SK-N-SH (cell line): ENCODE measurements around the gene CTNNB1. TPM values are rescaled to one million over a fixed set of nuclear protein-coding genes. Genes with fewer than 3 reads are reported as not detected.

Experiments
- CTCF ChIA-PET: fragments of 300-600, 350-600 bp; formaldehyde crosslinking; extraction: SDS; loops from one replicate; lab custom pipeline; 2021; lab: Yijun Ruan, JAX
- POLR2A ChIA-PET: fragments of 350-600 bp; sonication (Branson Sonifier 250); formaldehyde crosslinking; extraction: SDS; loops from one replicate; lab custom pipeline; 2020; ENCODE audit warnings: antibody characterized with exemption, inconsistent platforms; lab: Yijun Ruan, JAX
- DNase-seq: peaks from one replicate; pipeline ENCODE4 v3.0.0; 2012
- H2AFZ ChIP-seq: fragments of 200-600 bp; sonication (generic); 2 replicates; pipeline ENCODE4 v1.8.1; 2016; ENCODE audit warnings: antibody characterized with exemption, mild to moderate bottlenecking, low read depth
- H3F3A ChIP-seq: fragments of 200-600 bp; sonication (generic); replicated peaks from 2 replicates; pipeline ENCODE3; 2016; ENCODE audit warnings: antibody characterized with exemption, mild to moderate bottlenecking; ENCODE audit not compliant: insufficient read depth
- H3K27ac ChIP-seq, 2 experiments: fragments of 200-500 bp in 1 of 2; fragments of 200-600 bp in 1 of 2; sonication (Bioruptor generic) in 1 of 2; sonication (generic), shearing (Covaris generic) in 1 of 2; 2 replicates each; pipeline versions ENCODE4 v1.5.1 to v1.6.1; 2014 to 2016; ENCODE audit warnings: low read depth in 2 of 2, inconsistent platforms in 1 of 2, low read length in 1 of 2, mild to moderate bottlenecking in 1 of 2, mixed read lengths in 1 of 2
- H3K27me3 ChIP-seq: fragments of 200-600 bp; sonication (generic), shearing (Covaris generic); 2 replicates; pipeline ENCODE4 v1.6.1; 2016; ENCODE audit warnings: mixed run types; ENCODE audit not compliant: insufficient read depth
- H3K36me3 ChIP-seq, 2 experiments: fragments of 200-500 bp in 1 of 2; fragments of 200-600 bp in 1 of 2; sonication (Bioruptor generic) in 1 of 2; sonication (generic) in 1 of 2; replicated peaks in 1 of 2; 2 replicates each; pipeline versions ENCODE3 to v1.5.1; 2014 to 2016; ENCODE audit warnings: low read length in 1 of 2, mild to moderate bottlenecking in 1 of 2; ENCODE audit not compliant: insufficient read depth in 2 of 2, control insufficient read depth in 1 of 2
- H3K4me1 ChIP-seq, 2 experiments: fragments of 200-500 bp in 1 of 2; fragments of 200-600 bp in 1 of 2; sonication (Bioruptor generic) in 1 of 2; sonication (generic), shearing (Covaris generic) in 1 of 2; 2 replicates each; pipeline versions ENCODE4 v1.5.1 to v1.6.1; 2014 to 2016; ENCODE audit warnings: low read depth in 1 of 2, low read length in 1 of 2, mixed run types in 1 of 2; ENCODE audit not compliant: insufficient read depth in 2 of 2, control insufficient read depth in 1 of 2
- H3K4me2 ChIP-seq: fragments of 200-600 bp; sonication (generic), shearing (Covaris generic); 2 replicates; pipeline ENCODE4 v1.6.1; 2017; ENCODE audit warnings: mixed run types
- H3K4me3 ChIP-seq, 2 experiments: fragments of 200-500 bp in 1 of 2; fragments of 200-600 bp in 1 of 2; sonication (Bioruptor generic) in 1 of 2; sonication (generic), shearing (Covaris generic) in 1 of 2; 2 replicates each; pipeline versions ENCODE4 v1.5.1 to v1.8.1; 2014 to 2016; ENCODE audit warnings: low read depth in 2 of 2, inconsistent platforms in 1 of 2, low read length in 1 of 2, mild to moderate bottlenecking in 1 of 2, mixed read lengths in 1 of 2, moderate library complexity in 1 of 2
- H3K79me2 ChIP-seq: fragments of 200-600 bp; sonication (generic); 2 replicates; pipeline ENCODE4 v1.8.1; 2017; ENCODE audit warnings: mild to moderate bottlenecking; ENCODE audit not compliant: insufficient read depth
- H3K9ac ChIP-seq: fragments of 200-600 bp; sonication (generic); 2 replicates; pipeline ENCODE4 v1.6.1; 2017; ENCODE audit warnings: mixed run types
- H3K9me2 ChIP-seq: fragments of 200-600 bp; sonication (generic); 2 replicates; pipeline ENCODE4 v1.6.1; 2017; ENCODE audit warnings: mixed run types
- H3K9me3 ChIP-seq: fragments of 200-600 bp; sonication (generic); 2 replicates; pipeline ENCODE4 v1.6.1; 2017; ENCODE audit warnings: mixed run types, mild to moderate bottlenecking, moderate library complexity
- H4K20me1 ChIP-seq: fragments of 200-600 bp; sonication (generic); 2 replicates; pipeline ENCODE4 v1.6.1; 2017; ENCODE audit warnings: mild to moderate bottlenecking, mixed run types; ENCODE audit not compliant: insufficient read depth
- CTCF ChIP-seq: fragments of 200-600 bp; sonication (generic); IDR thresholded peaks from 2 replicates; pipeline ENCODE4 v1.6.1; 2017; ENCODE audit warnings: antibody characterized with exemption, mild to moderate bottlenecking, moderate library complexity
- EP300 ChIP-seq, 2 experiments: IDR thresholded peaks; 2 replicates each; pipeline versions ENCODE4 v1.4.0 to v1.6.1; 2012; ENCODE audit warnings: borderline replicate concordance in 1 of 2, low read depth in 1 of 2, low read length in 1 of 2
- FOXJ3 ChIP-seq: sonication (generic); formaldehyde crosslinking; IDR thresholded peaks from 2 replicates; pipeline ENCODE4 v1.5.1; 2020; ENCODE audit warnings: mild to moderate bottlenecking, missing genetic modification reagents
- FOXM1 ChIP-seq: IDR thresholded peaks from 2 replicates; pipeline ENCODE4 v1.4.0; 2012; ENCODE audit warnings: low read depth, mild to moderate bottlenecking
- GABPA ChIP-seq: IDR thresholded peaks from 2 replicates; pipeline ENCODE4 v1.4.0; 2012; ENCODE audit warnings: low read depth, mild to moderate bottlenecking
- MAX ChIP-seq: IDR thresholded peaks from 2 replicates; pipeline ENCODE4 v1.4.0; 2012; ENCODE audit warnings: low read depth
- MEF2A ChIP-seq: IDR thresholded peaks from 2 replicates; pipeline ENCODE4 v1.4.0; 2012; ENCODE audit warnings: low read depth, borderline replicate concordance
- MXI1 ChIP-seq: IDR thresholded peaks from 2 replicates; pipeline ENCODE4 v1.6.1; 2012; ENCODE audit warnings: mild to moderate bottlenecking, low read depth, low read length, improper control_type of control experiment
- NFIC ChIP-seq: IDR thresholded peaks from 2 replicates; pipeline ENCODE4 v1.4.0; 2012; ENCODE audit warnings: borderline replicate concordance
- PBX3 ChIP-seq: IDR thresholded peaks from 2 replicates; pipeline ENCODE4; 2012
- POLR2AphosphoS5 ChIP-seq: IDR thresholded peaks from 2 replicates; pipeline ENCODE4 v1.6.1; 2012; ENCODE audit warnings: low read depth, low read length
- RCOR1 ChIP-seq: fragments of 150-350 bp; IDR thresholded peaks from 2 replicates; pipeline ENCODE4 v1.6.1; 2017; ENCODE audit warnings: antibody characterized with exemption, low read length
- RXRA ChIP-seq: IDR thresholded peaks from 2 replicates; pipeline ENCODE4 v1.4.0; 2012; ENCODE audit warnings: low read depth, mild to moderate bottlenecking, borderline replicate concordance
- SMC3 ChIP-seq: IDR thresholded peaks from 2 replicates; pipeline ENCODE4 v1.6.1; 2012; ENCODE audit warnings: low read depth, low read length, improper control_type of control experiment
- TAF1 ChIP-seq: IDR thresholded peaks from 2 replicates; pipeline ENCODE4 v1.6.1; 2012; ENCODE audit warnings: low read depth, mild to moderate bottlenecking, low read length, moderate library complexity, borderline replicate concordance
- TCF12 ChIP-seq: IDR thresholded peaks from 2 replicates; pipeline ENCODE4 v1.4.0; 2012
- USF1 ChIP-seq: IDR thresholded peaks from 2 replicates; pipeline ENCODE4 v1.4.0; 2012; ENCODE audit warnings: low read depth, borderline replicate concordance
- ZBTB33 ChIP-seq: IDR thresholded peaks from 2 replicates; pipeline ENCODE4 v1.4.0; 2012; ENCODE audit warnings: low read depth, borderline replicate concordance
- WGBS: methylation state at CpG from one replicate; pipeline ENCODE4 v1.1.6; 2017; ENCODE audit warnings: low lambda C conversion rate; 5-methylcytosine and 5-hydroxymethylcytosine counted together
- polyA plus RNA-seq, 3 experiments: library from polyadenylated mRNA; depleted of rRNA; stranded (reverse); fragments of >200 nt; gene quantifications; 2 replicates each; pipeline ENCODE4 v1.2.3, GENCODE V29; 2012

The CTNNB1 gene
- polyA plus RNA-seq, 1 of the 3 experiments (the other 2 are of a cell fraction), result 178 TPM

GRCh38 chr3:41219424-41219823 lies 20.1 kb downstream of the CTNNB1 start:
- H3K27me3 ChIP-seq, result no peaks in the 10 kb centered on the region
- ChIA-PET POLR2A (interaction anchor here (1.2 kb wide), 1 partner anchor 20 kb away, joined by 5 read pairs; the partner anchor contains the start of gene CTNNB1), CTCF (interaction anchor here (1.0 to 1.2 kb wide), 3 partner anchors 22 to 639 kb away, joined by 3 to 4 read pairs (median 3); no protein-coding TSS in a partner anchor)
- H3K36me3 ChIP-seq, result peaks cover under 1 to 3% of the 10 kb centered on the region in 2 experiments
- H3F3A ChIP-seq, result peaks cover 16% of the 10 kb centered on the region
- H3K9ac ChIP-seq, result no peak overlapping the region
- H2AFZ ChIP-seq, result no peak overlapping the region
- DNase-seq, result no peak
- peaks cover 8 to 9% of the 10 kb centered on the region in 2 experiments for H3K4me1 ChIP-seq
- no peaks in the 10 kb centered on the region for H3K9me3 ChIP-seq
- H4K20me1 ChIP-seq, result peaks cover 98% of the 10 kb centered on the region
- H3K9me2 ChIP-seq, result no peaks in the 10 kb centered on the region
- WGBS, result 100% methylated on average over 1 of the region's 1 CpG
- TF ChIP-seq USF1, result no peak
- no peak for TF ChIP-seq SMC3
- TF ChIP-seq RXRA, result no peak
- no peak for TF ChIP-seq FOXM1
- TF ChIP-seq MAX, result no peak
- no peak for TF ChIP-seq POLR2AphosphoS5
- TF ChIP-seq TCF12, result no peak
- no peak for TF ChIP-seq FOXJ3
- no peak for TF ChIP-seq PBX3
- TF ChIP-seq MXI1, result no peak
- TF ChIP-seq CTCF, result no peak
- TF ChIP-seq TAF1, result no peak
- TF ChIP-seq EP300 (IDR thresholded peaks at IDR 0.05; ENCODE audit: borderline replicate concordance in 1 of 2, low read depth in 1 of 2, low read length in 1 of 2), result no peak
- no peak for TF ChIP-seq NFIC
- no peak for TF ChIP-seq GABPA
- TF ChIP-seq ZBTB33, result no peak
- no peak for TF ChIP-seq MEF2A
- TF ChIP-seq RCOR1, result no peak
- no peak overlapping the region for H3K27ac ChIP-seq
- no peak overlapping the region for H3K4me2 ChIP-seq
- no peak overlapping the region for H3K4me3 ChIP-seq
- peaks cover 97% of the 10 kb centered on the region for H3K79me2 ChIP-seq
